Cardiac muscle cell (in vitro differentiated cells and primary cell): Measurements from ENCODE around the gene SOD3. TPM values are rescaled to one million over a fixed set of nuclear protein-coding genes. Genes with fewer than 3 reads are reported as not detected.
A peak's percentile ranks its signal among the peaks of the same experiment; 100 is the strongest.

Source experiments
- DNase-seq, 2 donors: peaks; one replicate each; pipeline versions ENCODE4 v3.0.0 to v3.0.0-alpha.2; 2010 to 2017; ENCODE audit warnings: low read depth in 1 of 2, low spot score in 1 of 2
- H3K27ac ChIP-seq: fragments of 200-600 bp; sonication (generic); 2 replicates; pipeline ENCODE4 v1.5.1; 2016
- H3K27me3 ChIP-seq: fragments of 200-600 bp; sonication (generic); 2 replicates; pipeline ENCODE4 v1.6.0; 2016; ENCODE audit warnings: control low read depth
- H3K36me3 ChIP-seq: fragments of 200-600 bp; sonication (generic); 2 replicates; pipeline ENCODE4 v1.5.1; 2016; ENCODE audit warnings: control low read depth
- H3K4me1 ChIP-seq: fragments of 200-600 bp; sonication (generic); 2 replicates; pipeline ENCODE4 v1.8.1; 2017; ENCODE audit warnings: low read depth, mild to moderate bottlenecking, mixed run types
- H3K4me3 ChIP-seq: fragments of 200-600 bp; sonication (generic); 2 replicates; pipeline ENCODE4 v1.5.1; 2016; ENCODE audit warnings: mild to moderate bottlenecking
- H3K9me3 ChIP-seq: fragments of 200-600 bp; sonication (generic); 2 replicates; pipeline ENCODE4 v1.5.1; 2017; ENCODE audit warnings: low read depth, mild to moderate bottlenecking, control low read depth
- CTCF ChIP-seq: IDR thresholded peaks from 2 replicates; pipeline ENCODE4 v1.5.1; 2012; ENCODE audit warnings: low read depth, mild to moderate bottlenecking, low read length
- polyA plus RNA-seq: library from polyadenylated mRNA; unstranded; fragments of >200 nt; fragmentation: Nextera tagmentation; extraction: Ambion mirVana; gene quantifications from 2 replicates; pipeline ENCODE4 v1.2.1, GENCODE V29; 2016
- total RNA-seq: library from RNA; depleted of rRNA; stranded (reverse); fragments of >200 nt; gene quantifications from 2 replicates; pipeline ENCODE4 v1.2.3, GENCODE V29; 2016

Gene SOD3
- total and polyA plus RNA-seq, 2 experiments from 2014 or later: 30.2 to 31.0 TPM

GRCh38 chr4:24805067-24805466, 9.7 kb downstream of the SOD3 start:
- Histone ChIP-seq H3K27me3 (peaks cover 8% of the 10 kb centered on the region), H3K36me3 (no peaks in the 10 kb centered on the region), H3K4me3 (no peak overlapping the region), H3K9me3 (no peaks in the 10 kb centered on the region), H3K27ac (no peak overlapping the region), H3K4me1 (peaks cover 12% of the 10 kb centered on the region)
- no peak for TF ChIP-seq CTCF
- DNase-seq: peak in 1 of 2 donors; percentile 47

- Histone ChIP-seq H3K36me3 (no peaks in the 10 kb centered on the region), H3K27me3 (peaks cover 3% of the 10 kb centered on the region), H3K4me3 (no peak overlapping the region), H3K4me1 (peaks cover 12% of the 10 kb centered on the region), H3K9me3 (no peaks in the 10 kb centered on the region), H3K27ac (no peak overlapping the region)
- DNase-seq: no peak
- TF ChIP-seq CTCF: no peak
Measured at GRCh38 chr4:24805566-24805965, 10.2 kb downstream of the SOD3 start.

GRCh38 chr4:24806206-24806990, 11.0 kb downstream of the SOD3 start:
- Histone ChIP-seq H3K36me3 (no peaks in the 10 kb centered on the region), H3K9me3 (no peaks in the 10 kb centered on the region), H3K27me3 (no peaks in the 10 kb centered on the region), H3K27ac (no peak overlapping the region), H3K4me3 (no peak overlapping the region), H3K4me1 (peaks cover 12% of the 10 kb centered on the region)
- no peak for DNase-seq
- TF ChIP-seq CTCF: no peak

- no peak for DNase-seq
- Histone ChIP-seq H3K9me3 (no peaks in the 10 kb centered on the region), H3K4me3 (no peak overlapping the region), H3K4me1 (peaks cover 10% of the 10 kb centered on the region), H3K27me3 (no peaks in the 10 kb centered on the region), H3K36me3 (no peaks in the 10 kb centered on the region), H3K27ac (no peak overlapping the region)
- no peak for TF ChIP-seq CTCF
Measured at GRCh38 chr4:24807611-24808010, 12.2 kb downstream of the SOD3 start.

- Histone ChIP-seq H3K4me3 (no peak overlapping the region), H3K36me3 (no peaks in the 10 kb centered on the region), H3K27me3 (no peaks in the 10 kb centered on the region), H3K9me3 (no peaks in the 10 kb centered on the region), H3K4me1 (peaks cover 6% of the 10 kb centered on the region), H3K27ac (no peak overlapping the region)
- DNase-seq: no peak
- TF ChIP-seq CTCF: no peak
Measured at GRCh38 chr4:24808261-24808660, 12.9 kb downstream of the SOD3 start.
